Fibroblast of pulmonary artery (primary cell): ENCODE results near the gene RPS19BP1.

Experiments used
- DNase-seq: peaks from one replicate; pipeline ENCODE4 v3.0.0-alpha.2; 2010; ENCODE audit warnings: low read depth
- H3K4me3 ChIP-seq: replicated peaks from 2 replicates; pipeline ENCODE4 v1.5.1; 2011; ENCODE audit warnings: low read depth, mild to moderate bottlenecking, control low read depth, low read length, moderate library complexity
- TF ChIP-seq, protein P1 (sequence below): IDR thresholded peaks from 2 replicates; pipeline ENCODE4 v1.5.1; 2011; ENCODE audit warnings: mild to moderate bottlenecking, control low read depth, low read length, inconsistent platforms; ENCODE audit errors: missing control alignments

The RPS19BP1 gene

GRCh38 chr22:39482768-39483167 is 49.8 kb downstream of the RPS19BP1 start:
- no peak overlapping the region for H3K4me3 ChIP-seq
- TF ChIP-seq, protein P1, sequence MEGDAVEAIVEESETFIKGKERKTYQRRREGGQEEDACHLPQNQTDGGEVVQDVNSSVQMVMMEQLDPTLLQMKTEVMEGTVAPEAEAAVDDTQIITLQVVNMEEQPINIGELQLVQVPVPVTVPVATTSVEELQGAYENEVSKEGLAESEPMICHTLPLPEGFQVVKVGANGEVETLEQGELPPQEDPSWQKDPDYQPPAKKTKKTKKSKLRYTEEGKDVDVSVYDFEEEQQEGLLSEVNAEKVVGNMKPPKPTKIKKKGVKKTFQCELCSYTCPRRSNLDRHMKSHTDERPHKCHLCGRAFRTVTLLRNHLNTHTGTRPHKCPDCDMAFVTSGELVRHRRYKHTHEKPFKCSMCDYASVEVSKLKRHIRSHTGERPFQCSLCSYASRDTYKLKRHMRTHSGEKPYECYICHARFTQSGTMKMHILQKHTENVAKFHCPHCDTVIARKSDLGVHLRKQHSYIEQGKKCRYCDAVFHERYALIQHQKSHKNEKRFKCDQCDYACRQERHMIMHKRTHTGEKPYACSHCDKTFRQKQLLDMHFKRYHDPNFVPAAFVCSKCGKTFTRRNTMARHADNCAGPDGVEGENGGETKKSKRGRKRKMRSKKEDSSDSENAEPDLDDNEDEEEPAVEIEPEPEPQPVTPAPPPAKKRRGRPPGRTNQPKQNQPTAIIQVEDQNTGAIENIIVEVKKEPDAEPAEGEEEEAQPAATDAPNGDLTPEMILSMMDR, result no peak
- DNase-seq, result no peak

DNA sequence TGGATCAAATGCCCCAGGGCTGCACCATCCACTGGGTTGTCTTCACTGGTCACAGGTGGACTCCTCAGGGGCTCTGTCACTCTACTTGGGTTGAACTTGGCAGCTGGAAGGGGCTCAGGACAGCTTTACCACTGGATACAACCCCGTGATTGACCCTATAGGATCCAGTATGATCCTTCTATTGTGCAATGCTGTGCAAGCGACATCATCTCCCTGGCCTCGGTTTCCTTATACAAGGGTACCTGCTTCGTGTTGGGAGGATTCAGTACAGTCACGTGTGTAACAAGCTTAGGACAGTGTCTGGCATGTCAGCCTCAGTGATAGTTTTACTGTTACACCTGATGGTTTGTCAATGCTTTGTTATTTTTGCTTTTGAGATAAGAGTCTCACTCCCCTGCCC is 51.0 kb downstream of the RPS19BP1 start:
- H3K4me3 ChIP-seq, result no peak overlapping the region
- TF ChIP-seq, protein P1, result no peak
- no peak for DNase-seq

DNA sequence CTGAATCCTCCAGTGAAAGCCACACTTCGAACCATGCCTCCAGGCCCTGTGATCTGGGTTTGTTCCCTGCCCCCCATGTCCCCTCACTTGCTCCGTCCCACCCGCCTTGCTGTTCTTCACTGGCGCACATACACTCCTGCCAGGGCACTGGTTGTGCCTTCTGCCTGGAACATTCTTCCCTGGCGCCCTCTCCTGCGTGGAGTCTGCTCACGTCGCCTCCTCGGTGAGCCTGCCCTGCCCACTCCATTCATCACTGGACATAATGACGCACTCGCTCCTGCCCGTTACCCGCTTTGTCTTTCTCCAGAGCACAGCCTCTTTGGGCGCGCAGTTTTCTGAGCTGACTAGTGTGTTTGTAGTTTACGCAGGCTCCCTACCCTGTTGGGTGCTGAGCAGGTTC is 51.5 kb downstream of the RPS19BP1 start:
- no peak for DNase-seq
- TF ChIP-seq, protein P1, result no peak

GRCh38 chr22:39480557-39480956 is 52.0 kb downstream of the RPS19BP1 start:
- H3K4me3 ChIP-seq, result no peak overlapping the region

More for the DNA sequence above, 51.5 kb downstream of the RPS19BP1 start:
- H3K4me3 ChIP-seq, result no peak overlapping the region

DNA sequence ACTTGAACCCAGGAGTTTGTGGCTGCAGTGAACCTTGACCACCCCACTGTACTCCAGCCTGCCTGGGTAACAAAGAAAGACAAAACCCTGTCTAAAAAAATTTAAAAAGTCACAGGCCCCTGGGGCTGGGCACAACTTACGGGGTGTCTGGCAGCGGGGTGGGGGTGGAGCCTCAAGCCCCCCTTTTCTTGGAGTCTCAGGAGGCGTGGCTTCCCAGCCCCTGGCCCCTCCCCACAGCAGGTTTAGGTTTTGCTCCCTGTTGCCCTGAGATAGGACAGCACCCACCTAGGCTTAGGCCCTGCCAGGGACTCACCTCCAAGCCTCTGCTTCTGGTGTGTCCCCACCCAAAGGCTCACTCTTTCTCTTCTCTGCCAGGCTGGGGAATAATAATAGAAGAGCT is 53.3 kb downstream of the RPS19BP1 start:
- TF ChIP-seq, protein P1, result no peak
- no peak overlapping the region for H3K4me3 ChIP-seq
- DNase-seq, result no peak

More at GRCh38 chr22:39480557-39480956, 52.0 kb downstream of the RPS19BP1 start:
- TF ChIP-seq, protein P1, result no peak
- no peak for DNase-seq
